ENCODE data around the gene GDF2. TPM values are rescaled to one million over a fixed set of nuclear protein-coding genes. Genes with fewer than 3 reads are reported as not detected.

GDF2 gene
- polyA plus RNA-seq, 12 donors = not detected

DNA sequence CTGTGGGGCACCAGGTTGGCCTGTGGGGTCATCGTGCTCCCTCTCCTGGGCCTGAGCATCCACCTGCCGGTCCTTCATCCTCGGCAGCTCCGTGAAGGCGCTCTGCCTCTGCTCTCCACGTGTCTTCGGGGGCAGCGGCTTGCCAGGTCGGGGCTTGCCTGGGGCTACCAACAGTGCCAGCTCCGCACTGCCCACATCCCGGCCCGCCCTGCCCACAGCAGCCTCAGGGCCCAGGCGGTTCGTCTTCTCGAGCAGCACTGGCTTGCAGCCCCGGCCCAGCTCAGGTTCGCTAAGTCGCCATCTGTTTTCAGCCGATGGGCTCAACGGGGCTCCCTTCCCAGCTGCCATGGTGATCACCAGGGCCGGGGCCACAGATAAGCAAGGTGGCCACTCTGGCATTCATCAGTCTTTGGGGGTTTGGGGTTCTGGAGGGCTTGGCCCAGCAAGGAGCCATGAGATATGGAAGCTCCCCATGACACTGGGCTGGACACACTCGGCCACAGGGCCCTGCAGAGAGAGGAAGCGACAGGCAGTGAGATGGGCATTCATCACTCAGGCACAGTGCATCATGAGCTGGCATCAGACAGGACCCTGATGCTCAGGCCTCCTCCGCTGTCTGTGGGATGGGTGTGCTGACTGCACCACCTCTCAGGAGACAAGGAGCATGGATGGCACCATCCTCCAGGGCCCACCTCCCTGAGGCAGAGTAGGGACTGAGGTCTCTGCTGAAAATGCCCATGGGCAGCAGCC lies 46.4 kb downstream of the GDF2 start:
- DNase-seq = no peak

DNA sequence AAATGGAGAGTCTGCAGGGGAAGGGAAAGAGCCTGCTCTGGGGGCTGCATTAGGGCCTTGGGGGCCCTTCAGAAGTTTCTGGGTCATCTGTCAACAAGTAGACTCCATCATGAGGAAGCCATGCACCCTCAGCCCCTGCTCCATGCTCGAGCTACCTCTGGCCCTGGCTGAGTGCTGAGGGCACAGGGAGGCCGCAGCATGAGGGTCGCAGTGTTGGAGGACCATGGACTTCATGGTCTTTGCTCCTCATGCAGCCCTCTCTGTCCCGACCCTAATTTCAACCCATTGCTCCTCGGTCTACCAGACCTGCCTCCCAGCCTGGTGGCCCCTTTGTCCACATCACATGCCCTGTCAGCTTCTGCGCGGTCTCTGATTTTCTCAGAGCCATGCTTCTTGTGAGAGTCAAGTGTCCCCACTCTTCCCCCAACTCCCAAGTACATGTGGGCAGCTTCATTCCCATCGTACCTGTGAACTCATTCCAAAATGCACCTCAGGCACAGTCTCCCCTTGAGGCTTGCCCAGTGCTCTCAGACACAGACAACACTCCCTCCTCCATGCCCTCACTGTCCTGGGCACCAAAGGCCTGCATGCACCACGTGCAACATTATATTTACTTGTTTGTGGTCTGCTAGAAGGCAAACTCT lies 47.1 kb downstream of the GDF2 start:
- DNase-seq = no peak

DNA sequence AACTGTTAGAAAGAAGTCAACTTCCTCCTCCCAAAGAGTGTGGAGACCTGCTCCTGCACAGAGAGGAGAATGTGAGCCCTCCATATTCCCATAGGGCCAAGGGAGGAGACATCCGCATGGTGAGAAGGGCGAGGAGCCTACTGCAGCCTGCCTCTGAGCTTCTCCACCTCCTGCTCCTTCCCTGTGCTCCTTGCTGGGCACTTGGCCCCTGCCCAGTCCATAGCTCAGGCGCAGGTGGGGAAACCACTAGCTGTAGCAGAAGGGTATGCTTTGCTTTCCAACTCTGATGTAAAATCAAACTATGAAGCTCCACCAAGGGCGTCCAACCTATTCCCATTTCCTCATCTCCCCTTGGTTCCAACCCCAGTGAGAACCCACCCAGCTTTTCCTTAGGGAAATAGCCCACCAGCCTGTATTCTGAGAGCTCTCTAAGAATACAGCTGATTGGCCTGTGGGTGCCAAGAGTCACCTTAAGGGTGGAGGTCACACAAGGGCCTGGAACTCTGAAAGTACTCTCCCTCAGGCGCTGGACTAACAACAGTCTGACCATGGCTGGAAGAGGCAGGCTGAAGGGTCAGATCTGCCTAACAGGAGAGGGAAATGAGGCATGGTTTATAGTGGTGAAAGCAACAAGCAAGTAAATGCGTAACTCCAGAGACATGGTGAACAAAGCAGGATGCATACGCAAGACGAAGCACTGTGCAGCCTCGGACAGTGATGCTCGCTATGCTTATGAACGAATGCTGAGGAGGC lies 47.9 kb downstream of the GDF2 start:
- no peak for DNase-seq

DNA sequence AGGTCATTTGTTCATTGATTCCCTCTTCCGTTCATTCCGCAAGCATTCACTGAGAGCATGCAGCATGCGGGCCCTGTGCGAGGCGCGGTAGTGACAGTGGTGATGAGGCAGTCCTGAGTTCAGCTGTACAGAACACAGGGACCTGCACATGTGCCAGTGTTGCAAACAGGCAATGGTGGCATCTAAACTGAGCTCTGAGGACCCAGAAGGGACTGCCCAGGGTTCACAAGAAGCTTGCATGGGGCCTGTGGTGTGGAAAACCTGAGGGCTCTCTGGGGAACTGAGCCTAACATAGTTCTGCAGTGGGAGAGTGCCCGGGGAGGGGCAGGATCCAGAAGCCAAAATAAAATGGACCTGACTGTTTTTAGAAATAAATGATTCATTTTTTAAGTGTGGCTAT lies 48.6 kb downstream of the GDF2 start:
- no peak for DNase-seq

DNA sequence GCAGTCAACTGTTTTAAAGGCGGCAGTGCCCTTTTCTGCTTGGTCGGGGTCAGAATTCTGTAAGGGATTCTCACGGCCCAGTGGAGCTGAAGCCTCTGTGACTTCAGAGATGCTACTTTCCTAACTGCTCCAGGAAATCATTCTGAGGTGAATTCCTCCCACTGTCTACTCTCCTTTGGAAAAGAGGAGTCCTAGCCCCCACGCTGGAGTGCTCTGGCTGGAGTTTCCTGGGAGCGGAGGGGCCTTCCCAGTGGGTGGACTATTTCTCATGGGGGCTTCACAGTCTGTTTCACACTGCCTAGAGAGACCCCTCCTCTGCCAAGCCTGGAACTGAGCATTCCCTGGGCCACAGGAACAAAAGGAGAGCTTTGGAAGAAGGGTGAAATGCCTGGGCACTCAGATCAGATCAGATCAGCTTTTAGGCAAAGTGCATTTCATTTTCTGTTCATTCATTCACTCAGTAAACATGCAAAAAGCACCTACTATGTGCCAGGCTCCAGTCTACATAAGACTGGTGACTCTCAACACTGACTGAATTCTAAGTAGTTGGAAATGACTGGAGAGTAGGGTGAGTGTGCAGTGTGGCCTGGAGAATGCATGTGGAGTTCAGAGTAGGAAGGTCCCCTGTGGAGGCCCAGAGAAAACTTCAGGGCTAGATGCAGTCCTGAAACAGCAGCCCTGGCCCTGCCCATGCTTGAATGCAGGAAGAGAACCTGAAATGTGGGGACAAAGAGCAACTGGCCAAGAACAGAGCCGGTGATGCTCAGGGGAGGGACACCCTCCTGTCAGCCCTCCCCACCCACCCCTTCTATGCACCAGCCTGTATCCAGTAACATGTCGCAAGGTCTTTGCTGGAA lies 49.6 kb downstream of the GDF2 start:
- no peak for DNase-seq

DNA sequence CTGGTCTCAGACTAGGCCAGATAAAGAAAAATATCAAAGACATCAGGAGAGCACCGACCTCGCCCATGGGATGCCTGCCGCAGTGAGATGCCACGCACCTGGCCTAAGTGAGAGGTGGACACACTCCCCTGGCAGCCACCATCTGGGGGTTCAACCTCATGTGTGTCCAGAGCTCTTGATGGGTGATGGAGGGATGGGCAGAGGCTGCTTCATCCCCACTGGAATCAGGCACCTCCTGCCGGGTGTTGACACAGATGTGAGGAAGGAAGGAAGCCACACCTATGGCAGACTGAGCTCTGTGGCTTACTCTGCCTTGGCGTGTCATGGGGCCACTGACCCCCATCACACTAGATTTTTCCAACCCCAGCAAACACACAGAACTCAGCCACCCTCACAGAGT lies 50.5 kb downstream of the GDF2 start:
- no peak for DNase-seq

DNA sequence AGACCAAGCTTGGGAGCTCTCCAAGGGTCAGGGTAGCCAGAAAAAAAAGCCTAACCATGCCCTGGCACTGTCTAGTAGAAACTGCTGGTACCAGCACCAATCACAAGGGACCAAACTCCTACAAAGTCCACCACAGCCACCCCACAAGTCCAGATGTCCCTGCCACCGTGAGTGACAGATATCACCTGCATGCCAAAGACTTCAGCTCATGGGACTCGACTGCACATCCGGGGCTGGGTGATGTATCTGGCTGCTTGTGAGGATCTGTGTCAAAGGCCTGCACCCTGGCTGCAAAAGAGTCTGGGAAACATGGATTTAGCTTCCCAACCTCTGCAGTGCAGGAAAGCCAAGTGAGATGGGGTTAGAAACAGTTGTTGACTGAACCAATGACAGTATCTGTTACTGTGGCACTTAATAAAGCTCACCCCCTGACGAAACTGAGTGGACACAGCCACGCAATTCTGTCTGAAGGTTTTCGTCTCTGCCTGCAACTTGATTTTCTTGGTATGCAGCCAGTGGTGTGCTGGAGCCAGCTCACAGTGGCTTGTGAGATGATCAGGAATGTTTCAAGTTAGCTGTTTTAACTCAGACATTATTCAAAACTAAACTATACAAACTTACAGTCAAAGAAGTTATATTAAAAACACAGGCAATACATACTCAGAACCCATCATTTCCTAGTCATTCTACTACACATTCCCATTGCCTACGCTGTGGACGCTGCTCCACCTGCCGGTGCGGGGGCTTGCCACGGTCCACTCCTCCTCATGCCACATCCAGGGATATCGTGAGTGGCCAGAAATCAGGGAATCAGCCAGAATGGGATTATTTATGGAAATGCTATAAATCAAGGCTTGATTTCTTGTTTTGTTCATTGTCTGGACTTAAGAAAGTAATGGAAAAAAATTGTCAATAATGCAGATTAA lies 52.6 kb downstream of the GDF2 start:
- DNase-seq = peak; percentile 41

DNA sequence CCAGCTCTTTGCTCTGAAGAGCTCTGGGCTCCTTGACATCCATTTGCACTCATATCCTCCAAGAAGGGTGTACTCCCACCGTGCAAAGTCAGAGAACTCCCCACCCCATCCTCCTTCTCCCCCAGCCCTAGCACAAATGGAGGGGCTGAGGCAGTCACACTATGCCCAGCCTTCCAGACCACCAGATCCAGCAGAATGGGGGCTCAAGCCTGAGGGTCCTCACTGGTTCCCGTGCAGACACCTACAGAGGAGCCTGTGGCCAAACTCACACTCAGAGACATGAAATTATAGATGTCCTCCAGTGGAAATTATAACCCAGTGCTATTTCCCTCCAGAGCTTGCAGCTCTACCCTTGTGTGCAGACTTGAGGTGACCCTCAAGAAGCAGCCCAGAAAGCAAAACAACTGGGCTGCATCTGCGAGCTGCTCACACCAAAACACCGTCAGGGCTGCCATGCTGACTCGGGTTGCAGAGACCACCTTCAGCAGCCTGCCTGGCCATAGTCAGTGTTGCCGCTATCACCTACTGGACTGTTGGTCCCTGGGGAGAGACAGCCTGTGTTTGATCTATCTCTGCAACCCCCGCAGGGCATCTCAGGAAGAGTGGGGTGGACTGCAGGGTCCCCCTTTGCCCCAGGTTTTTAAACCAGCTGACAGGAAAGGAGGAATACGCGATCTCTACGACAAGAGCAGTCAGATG lies 54.4 kb downstream of the GDF2 start:
- DNase-seq = no peak

Other genes starting within 250 kb of the GDF2 start
- gene GDF10, start 22.3 kb upstream of the GDF2 start, polyA plus RNA-seq (ENCODE audit: insufficient read length in 12 of 12) = 1 to 10 TPM in 9 of 12 donors, under 1 TPM in 1, not detected in 2; 0.97 to 5.1 (median 1.5) TPM
- gene RBP3, start 25.9 kb downstream of the GDF2 start, polyA plus RNA-seq (ENCODE audit: insufficient read length in 12 of 12) = under 1 TPM in 7 of 12 donors, not detected in 5; 0.04 to 0.11 (median 0.07) TPM
- gene ZNF488, start 61.8 kb downstream of the GDF2 start, polyA plus RNA-seq (ENCODE audit: insufficient read length in 12 of 12) = 1 to 10 TPM in 11 of 12 donors, not detected in 1; 2.0 to 5.1 (median 3.8) TPM
- 10 to 100 TPM in 1 of 12 donors, 1 to 10 TPM in 2, under 1 TPM in 1, not detected in 8; 0.41 to 18.2 (median 5.3) TPM for gene ANXA8, start 161.7 kb downstream of the GDF2 start, polyA plus RNA-seq (ENCODE audit: insufficient read length in 12 of 12)
- gene FAM25G, start 169.2 kb downstream of the GDF2 start, polyA plus RNA-seq (ENCODE audit: insufficient read length in 12 of 12) = not detected
- 10 to 100 TPM in 5 of 12 donors, 1 to 10 TPM in 5, under 1 TPM in 1, not detected in 1; 0.50 to 29.4 (median 9.6) TPM for gene AGAP9, start 201.2 kb downstream of the GDF2 start, polyA plus RNA-seq (ENCODE audit: insufficient read length in 12 of 12)